ENCODE results near the gene SF3A2. TPM values are rescaled to one million over a fixed set of nuclear protein-coding genes. Genes with fewer than 3 reads are reported as not detected.

SF3A2 gene
- total RNA-seq, 1 donor from 2014 or later = 142 TPM

DNA sequence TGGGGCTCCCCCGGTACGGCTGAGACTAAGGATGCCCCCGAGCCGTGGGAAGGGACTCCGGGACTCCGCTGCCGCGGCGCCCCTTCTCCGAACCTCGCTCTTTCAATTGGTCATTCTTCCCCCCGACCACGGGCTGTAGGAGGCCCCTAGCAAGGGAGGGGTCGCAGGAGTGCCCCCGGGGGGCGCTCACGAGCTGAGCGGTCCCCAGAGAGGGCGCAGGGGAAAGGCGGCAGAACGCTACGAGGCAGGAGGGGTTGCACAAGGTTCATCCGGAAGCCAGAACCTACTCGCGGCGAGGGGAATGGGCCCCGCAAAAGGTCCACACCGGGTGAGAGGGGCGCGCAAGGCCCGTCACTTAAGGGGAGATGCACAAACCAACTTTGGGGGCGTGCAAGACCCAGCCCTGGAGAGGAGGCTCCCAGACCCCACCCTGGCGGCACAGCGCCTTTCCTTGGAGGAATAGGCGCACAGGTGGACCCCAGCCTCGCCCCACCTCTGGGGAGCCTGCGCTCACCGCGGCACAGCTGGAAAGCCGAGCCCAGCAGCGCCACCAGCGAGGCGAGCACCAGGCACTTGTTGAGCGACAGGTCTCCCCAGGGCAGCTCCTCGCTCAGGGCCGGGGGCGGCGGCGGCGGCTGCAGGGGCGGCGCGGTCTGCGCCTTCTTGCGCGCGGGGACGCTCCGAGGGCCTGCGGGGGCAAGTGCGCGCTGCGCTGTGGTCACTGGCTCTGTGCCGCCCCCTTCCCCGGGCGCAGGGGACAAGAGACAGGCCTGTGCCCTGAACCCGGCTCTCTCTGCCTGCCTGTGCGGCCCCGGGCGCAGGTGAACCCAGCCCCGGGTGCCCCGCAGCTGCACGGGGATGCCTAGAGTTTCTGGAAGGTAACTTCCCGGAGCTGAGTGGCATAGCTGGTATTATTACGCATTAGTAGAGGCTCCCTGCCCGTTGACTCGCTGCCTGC, 16.8 kb downstream of the SF3A2 start:
- Mint-ChIP-seq H3K9me3 (no peaks in the 10 kb centered on the region), H3K27ac (no peak overlapping the region), H3K4me3 (peak overlapping the region; percentile 72), H3K27me3 (ENCODE audit: low read depth) (peaks cover 17% of the 10 kb centered on the region), H3K36me3 (peaks cover 2% of the 10 kb centered on the region), H3K4me1 (peaks cover 3% of the 10 kb centered on the region)
- TF ChIP-seq, protein P1, sequence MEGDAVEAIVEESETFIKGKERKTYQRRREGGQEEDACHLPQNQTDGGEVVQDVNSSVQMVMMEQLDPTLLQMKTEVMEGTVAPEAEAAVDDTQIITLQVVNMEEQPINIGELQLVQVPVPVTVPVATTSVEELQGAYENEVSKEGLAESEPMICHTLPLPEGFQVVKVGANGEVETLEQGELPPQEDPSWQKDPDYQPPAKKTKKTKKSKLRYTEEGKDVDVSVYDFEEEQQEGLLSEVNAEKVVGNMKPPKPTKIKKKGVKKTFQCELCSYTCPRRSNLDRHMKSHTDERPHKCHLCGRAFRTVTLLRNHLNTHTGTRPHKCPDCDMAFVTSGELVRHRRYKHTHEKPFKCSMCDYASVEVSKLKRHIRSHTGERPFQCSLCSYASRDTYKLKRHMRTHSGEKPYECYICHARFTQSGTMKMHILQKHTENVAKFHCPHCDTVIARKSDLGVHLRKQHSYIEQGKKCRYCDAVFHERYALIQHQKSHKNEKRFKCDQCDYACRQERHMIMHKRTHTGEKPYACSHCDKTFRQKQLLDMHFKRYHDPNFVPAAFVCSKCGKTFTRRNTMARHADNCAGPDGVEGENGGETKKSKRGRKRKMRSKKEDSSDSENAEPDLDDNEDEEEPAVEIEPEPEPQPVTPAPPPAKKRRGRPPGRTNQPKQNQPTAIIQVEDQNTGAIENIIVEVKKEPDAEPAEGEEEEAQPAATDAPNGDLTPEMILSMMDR (IDR thresholded peaks at IDR 0.05; ENCODE audit: unreplicated experiment) = no peak
- no peak for DNase-seq (ENCODE audit: low spot score in 2 of 2, unreplicated experiment in 2 of 2)

DNA sequence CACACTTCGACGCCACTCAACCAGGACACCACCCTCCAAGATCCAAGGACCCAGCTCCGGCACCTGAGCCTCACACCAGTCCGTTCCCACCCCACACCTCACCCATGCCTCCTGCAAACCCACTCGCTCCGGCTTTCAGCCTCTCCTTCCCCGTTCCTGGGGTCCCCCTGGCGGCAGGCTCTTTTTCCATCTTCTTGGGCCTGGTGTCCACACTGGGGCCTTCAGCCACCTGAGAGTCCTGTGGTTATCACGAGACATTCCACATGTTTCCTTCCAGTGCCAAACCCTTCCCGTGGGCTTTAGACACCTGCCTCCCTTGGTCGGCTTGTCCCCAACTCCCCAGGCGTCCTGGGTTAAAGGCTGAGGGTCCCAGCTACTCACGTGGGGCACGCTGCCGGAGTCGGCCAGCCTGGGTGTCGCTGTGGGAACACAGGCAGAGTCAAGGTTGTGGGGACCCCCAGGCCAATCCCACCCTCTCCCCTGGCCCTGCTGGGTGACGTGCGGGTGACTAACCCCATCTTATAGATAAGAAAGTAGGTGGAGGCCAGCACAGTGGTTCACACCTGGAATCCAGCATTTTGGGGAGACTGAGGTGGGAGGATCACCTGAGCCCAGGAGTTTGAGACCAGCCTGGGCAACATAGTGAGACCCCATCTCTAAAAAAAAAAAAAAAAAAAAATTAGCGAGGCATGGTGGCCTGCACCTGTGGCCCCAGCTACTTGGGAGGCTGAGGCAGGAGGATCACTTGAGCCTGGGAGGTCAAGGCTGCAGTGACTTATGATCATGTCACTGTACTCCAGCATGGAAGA, 17.6 kb downstream of the SF3A2 start:
- Mint-ChIP-seq H3K4me1 (peaks cover 3% of the 10 kb centered on the region), H3K4me3 (peak overlapping the region; percentile 72), H3K36me3 (peaks cover 2% of the 10 kb centered on the region), H3K27ac (no peak overlapping the region), H3K9me3 (no peaks in the 10 kb centered on the region), H3K27me3 (ENCODE audit: low read depth) (peaks cover 17% of the 10 kb centered on the region)
- TF ChIP-seq, protein P1 (IDR thresholded peaks at IDR 0.05; ENCODE audit: unreplicated experiment) = peak; percentile 38
- DNase-seq (ENCODE audit: low spot score in 2 of 2, unreplicated experiment in 2 of 2) = peak in 1 of 2 experiments; percentile 79

DNA sequence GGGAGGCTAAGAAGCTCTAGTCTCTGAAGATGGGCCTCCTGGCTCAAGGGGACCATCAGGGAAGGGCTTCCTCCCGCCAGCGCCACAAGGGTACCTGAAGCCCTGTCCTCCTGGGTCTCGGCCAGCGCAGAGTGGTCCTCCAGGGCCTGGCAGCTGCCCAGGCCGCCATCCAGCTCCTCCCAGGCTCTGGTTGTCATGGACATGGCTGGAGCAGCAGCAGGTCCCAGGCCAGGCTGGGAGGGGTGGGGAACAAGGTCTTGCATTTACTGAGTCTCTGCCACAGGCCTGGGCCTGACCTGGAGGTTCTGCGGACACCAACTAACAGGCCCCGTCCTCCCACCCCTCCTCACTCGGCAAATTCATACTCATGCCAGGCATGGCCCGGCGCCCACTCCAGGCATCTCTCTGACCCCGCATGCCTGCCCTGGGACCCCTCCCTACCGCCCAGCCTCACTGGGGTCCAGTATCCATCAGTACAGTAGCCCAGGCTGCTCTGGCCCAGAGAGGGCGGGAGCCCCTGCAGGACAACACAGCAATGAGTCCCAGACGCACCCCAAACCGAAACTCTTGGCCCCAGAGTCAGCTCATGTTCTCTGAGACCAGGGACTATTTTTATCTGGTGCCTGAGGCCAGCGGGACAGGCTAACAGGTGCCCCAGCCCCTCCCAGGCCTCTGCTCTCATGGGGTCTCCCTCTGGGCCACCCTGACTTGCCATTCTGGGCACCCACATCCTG, 18.7 kb downstream of the SF3A2 start:
- no peak for DNase-seq (ENCODE audit: low spot score in 2 of 2, unreplicated experiment in 2 of 2)
- H3K36me3 Mint-ChIP-seq = peaks cover 2% of the 10 kb centered on the region
- H3K4me1 Mint-ChIP-seq = peaks cover 3% of the 10 kb centered on the region
- peaks cover 17% of the 10 kb centered on the region for H3K27me3 Mint-ChIP-seq (ENCODE audit: low read depth)
- no peak overlapping the region for H3K27ac Mint-ChIP-seq
- TF ChIP-seq, protein P1 (IDR thresholded peaks at IDR 0.05; ENCODE audit: unreplicated experiment) = no peak
- H3K9me3 Mint-ChIP-seq = no peaks in the 10 kb centered on the region
- no peak overlapping the region for H3K4me3 Mint-ChIP-seq

DNA sequence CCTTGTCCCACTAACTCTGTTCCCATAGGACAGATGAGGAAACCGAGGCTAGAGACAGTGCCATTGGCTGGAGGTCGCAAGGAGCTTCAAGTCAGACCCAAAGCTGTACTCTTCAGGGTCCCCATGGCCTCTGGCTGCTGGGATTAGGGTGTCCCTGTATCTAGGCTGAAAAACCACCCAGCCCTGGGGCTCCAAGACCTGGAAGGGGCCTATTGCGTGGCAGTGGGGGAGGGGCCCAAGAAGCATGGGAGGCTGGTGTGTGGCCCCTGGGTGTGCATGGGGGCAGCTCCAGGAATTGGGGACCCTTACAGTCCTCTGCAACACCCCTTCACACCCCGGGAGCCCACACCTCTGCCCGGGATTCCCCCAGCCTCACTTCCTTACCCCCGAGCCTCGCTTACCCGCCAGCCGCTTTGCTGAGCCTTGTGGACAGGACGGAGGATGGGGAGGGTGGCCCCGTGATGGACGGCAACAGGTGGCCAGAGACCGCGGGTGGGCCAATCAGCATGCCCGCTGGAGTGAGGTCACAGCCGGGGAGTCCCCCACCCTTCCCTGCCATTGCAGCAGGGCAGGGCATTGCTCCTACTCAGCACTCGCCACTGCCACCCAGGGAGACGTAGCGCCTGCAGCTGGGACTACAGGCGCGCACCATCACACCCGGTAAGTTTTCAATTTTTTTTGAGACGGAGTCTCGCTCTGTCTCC, 19.5 kb downstream of the SF3A2 start, which contains the start of gene JSRP1:
Gene JSRP1 (minus strand): TSS at position 436 of the 704 bp plus-strand sequence. CDS start 1,103 bp downstream, outside the sequence.
- H3K36me3 Mint-ChIP-seq = peaks cover 2% of the 10 kb centered on the region
- TF ChIP-seq, protein P1 (IDR thresholded peaks at IDR 0.05; ENCODE audit: unreplicated experiment) = no peak
- DNase-seq (ENCODE audit: low spot score in 2 of 2, unreplicated experiment in 2 of 2) = no peak
- no peak within 1 kb of the TSS for H3K27ac Mint-ChIP-seq
- no peaks in the 10 kb centered on the region for H3K9me3 Mint-ChIP-seq
- no peak within 1 kb of the TSS for H3K4me3 Mint-ChIP-seq
- H3K4me1 Mint-ChIP-seq = peaks cover 3% of the 10 kb centered on the region
- peaks cover 17% of the 10 kb centered on the region for H3K27me3 Mint-ChIP-seq (ENCODE audit: low read depth)

DNA sequence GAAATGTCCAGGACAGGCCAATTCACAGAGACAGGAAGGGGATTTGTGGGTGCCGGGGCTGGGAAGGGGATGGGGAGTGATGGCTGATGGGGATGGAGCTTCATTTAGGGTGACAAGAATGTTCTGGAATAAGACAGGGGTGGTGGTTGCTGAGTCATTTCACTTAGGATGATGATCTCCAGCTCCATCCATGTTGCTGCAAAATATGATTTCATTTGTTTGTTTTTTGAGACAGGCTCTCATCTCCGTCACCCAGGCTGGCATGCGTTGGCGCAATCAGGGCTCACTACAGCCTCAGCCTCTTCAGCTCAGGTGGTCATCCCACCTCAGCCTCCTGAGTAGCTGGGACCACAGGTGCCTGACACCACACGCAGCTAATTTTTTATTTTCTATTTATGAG, 22.7 kb downstream of the SF3A2 start:
- Mint-ChIP-seq H3K36me3 (no peaks in the 10 kb centered on the region), H3K27me3 (ENCODE audit: low read depth) (no peaks in the 10 kb centered on the region), H3K4me1 (no peaks in the 10 kb centered on the region), H3K27ac (no peak overlapping the region), H3K4me3 (no peak overlapping the region), H3K9me3 (no peaks in the 10 kb centered on the region)
- TF ChIP-seq, protein P1 (IDR thresholded peaks at IDR 0.05; ENCODE audit: unreplicated experiment) = no peak
- DNase-seq (ENCODE audit: low spot score in 2 of 2, unreplicated experiment in 2 of 2) = no peak

Measured in mesothelial cell of epicardium (in vitro differentiated cells).